ENCODE data around the gene DHX16. TPM values are rescaled to one million over a fixed set of nuclear protein-coding genes. Genes with fewer than 3 reads are reported as not detected.
A peak's percentile ranks its signal among the peaks of the same experiment; 100 is the strongest.
"Not testable (repeated sequence)": the region's sequence is repeated elsewhere in the genome, so short reads cannot be mapped to it uniquely, and the experiment has no call there.

Gene DHX16
- total and polyA plus RNA-seq, 12 donors, result 15.9 to 28.6 (median 21.6) TPM

DNA sequence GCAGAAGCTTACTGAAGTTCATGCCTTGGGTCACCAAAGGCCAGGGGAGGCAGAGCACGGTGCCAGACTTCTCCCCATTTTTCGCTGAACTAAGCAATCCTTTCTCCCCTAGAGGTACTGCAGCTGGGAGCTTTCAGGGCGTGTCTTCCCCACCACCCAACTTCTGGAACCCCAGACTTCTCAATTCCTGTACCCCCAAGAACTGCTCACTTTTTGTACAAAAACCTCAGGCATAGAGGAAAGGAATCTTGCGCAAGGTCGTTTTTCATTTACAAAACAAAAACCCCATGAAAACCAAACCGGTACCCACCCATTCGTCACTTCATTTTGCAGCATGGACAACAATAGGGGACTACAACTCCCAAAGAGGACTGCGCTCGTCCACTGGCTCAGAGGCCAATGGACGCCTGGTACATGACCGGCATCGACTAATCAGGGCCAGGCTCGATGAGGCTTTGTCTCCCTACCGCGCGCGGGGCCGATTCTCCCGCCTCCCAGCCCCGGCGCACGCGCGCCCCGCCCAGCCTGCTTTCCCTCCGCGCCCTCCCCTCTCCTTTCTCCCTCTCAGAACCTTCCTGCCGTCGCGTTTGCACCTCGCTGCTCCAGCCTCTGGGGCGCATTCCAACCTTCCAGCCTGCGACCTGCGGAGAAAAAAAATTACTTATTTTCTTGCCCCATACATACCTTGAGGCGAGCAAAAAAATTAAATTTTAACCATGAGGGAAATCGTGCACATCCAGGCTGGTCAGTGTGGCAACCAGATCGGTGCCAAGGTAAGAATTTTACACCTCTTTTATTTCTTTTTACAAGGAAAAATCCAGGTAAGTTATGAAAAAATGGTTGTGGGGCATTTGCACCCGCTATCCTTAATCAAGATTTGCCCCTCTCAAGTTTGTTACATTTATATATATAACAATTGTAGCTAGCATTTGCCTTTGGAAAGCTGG, 47.3 kb upstream of the DHX16 start, which contains the start of gene TUBB:
TUBB (plus strand) TSS at position 562 of the 947 bp plus-strand sequence; CDS start at position 717, 155 bp downstream.
- WGBS, 2 donors, result 0 to 1% methylated on average over 37 to 38 of the region's 38 CpGs
- peaks cover 7 to 67% (median 61%) of the 10 kb centered on the region in 9 donors for H3K4me1 ChIP-seq
- peak; percentile 96 to 98 for DNase-seq
- H3K4me3 ChIP-seq, result peak within 1 kb of the TSS; percentile 67 to 98 (median 88)
- H3K27me3 ChIP-seq, result no peaks in the 10 kb centered on the region
- peaks cover 0 to 39% (median 28%) of the 10 kb centered on the region in 9 donors for H3K36me3 ChIP-seq
- intact Hi-C loops (cut with DNase I), result loop anchor here in 8 of 10 donors (1.0 to 10.0 kb wide), 10 partner anchors 33 to 235 kb away; partner anchors contain the start of genes MRPS18B (in 5 of the 8), PPP1R10 (in 5 of the 8), PPP1R18 (in 5 of the 8) and GNL1 (in 3 of the 8)
- H3K9me3 ChIP-seq, result no peaks in the 10 kb centered on the region
- peak within 1 kb of the TSS; percentile 70 to 99 (median 96) for H3K27ac ChIP-seq
- ATAC-seq, result peak; percentile 75 to 85 (median 82)
- peak in 1 of 9 donors; percentile 5 for TF ChIP-seq CTCF (IDR thresholded peaks at IDR 0.05)

GRCh38 chr6:30719356-30719755, 46.5 kb upstream of the DHX16 start:
- WGBS, 2 donors, result 25 to 26% methylated on average over 8 of the region's 8 CpGs
- Histone ChIP-seq H3K4me1 (peaks cover 7 to 60% (median 54%) of the 10 kb centered on the region in 9 donors), H3K9me3 (no peaks in the 10 kb centered on the region), H3K36me3 (peaks cover 0 to 39% (median 25%) of the 10 kb centered on the region in 9 donors), H3K4me3 (peak overlapping the region in 9 of 10 donors; percentile 67 to 98 (median 88)), H3K27ac (peak overlapping the region; percentile 68 to 99 (median 96)), H3K27me3 (no peaks in the 10 kb centered on the region)
- no peak for TF ChIP-seq CTCF (IDR thresholded peaks at IDR 0.05)
- DNase-seq, result no peak
- no peak for ATAC-seq
- intact Hi-C loops (cut with DNase I), result no loop called here

- H3K36me3 ChIP-seq, result peaks cover 0 to 39% (median 22%) of the 10 kb centered on the region in 9 donors
- not testable (repeated sequence) for H3K9me3 ChIP-seq, DNase-seq, ATAC-seq, H3K27me3 ChIP-seq
- intact Hi-C loops (cut with DNase I), result loop anchor here in 3 of 10 donors (1.0 to 2.0 kb wide), 4 partner anchors 27 to 31 kb away; partner anchors contain the start of gene NRM (in 2 of the 3)
- WGBS, 2 donors, result 75 to 78% methylated on average over 37 of the region's 37 CpGs
- peaks cover 7 to 47% (median 44%) of the 10 kb centered on the region in 9 donors for H3K4me1 ChIP-seq
- peak overlapping the region; percentile 67 to 99 (median 94) for H3K27ac ChIP-seq
- H3K4me3 ChIP-seq, result peak overlapping the region; percentile 5 to 92 (median 64)
Observed at GRCh38 chr6:30717845-30718720, 45.3 kb upstream of the DHX16 start.

- peak; percentile 7 to 52 (median 44) for TF ChIP-seq CTCF (IDR thresholded peaks at IDR 0.05)
- intact Hi-C loops (cut with DNase I), result loop anchor here in 3 of 10 donors (1.0 to 2.0 kb wide), 4 partner anchors 26 to 30 kb away; partner anchors contain the start of gene NRM (in 2 of the 3)
Observed at GRCh38 chr6:30717129-30717844, 44.5 kb upstream of the DHX16 start, which contains the start of gene MDC1. MDC1 (minus strand) TSS chr6:30717281; CDS start chr6:30715175, 2,106 bp downstream.

More at GRCh38 chr6:30717129-30717844, 44.5 kb upstream of the DHX16 start, which contains the start of gene MDC1:
- H3K9me3 ChIP-seq, result no peaks in the 10 kb centered on the region
- peaks cover 0 to 39% (median 23%) of the 10 kb centered on the region in 9 donors for H3K36me3 ChIP-seq
- H3K27me3 ChIP-seq, result no peaks in the 10 kb centered on the region
- peak; percentile 83 to 93 (median 86) for ATAC-seq
- peak; percentile 99 to 100 for DNase-seq
- H3K4me1 ChIP-seq, result peaks cover 5 to 39% (median 36%) of the 10 kb centered on the region in 9 donors
- 0 to 1% methylated on average over 48 of the region's 48 CpGs for WGBS, 2 donors
- H3K4me3 ChIP-seq, result peak within 1 kb of the TSS; percentile 57 to 92 (median 69)
- peak within 1 kb of the TSS; percentile 76 to 99 (median 94) for H3K27ac ChIP-seq
